B cell (primary cell): ENCODE results near the gene HDGF. TPM values are rescaled to one million over a fixed set of nuclear protein-coding genes. Genes with fewer than 3 reads are reported as not detected.

Source experiments
- ATAC-seq: fragments of 200-7000 bp; cut with Tn5 transposase; one replicate; pipeline ENCODE4 v1.10.0; 2021; ENCODE audit warnings: low read depth, mild to moderate bottlenecking, moderate number of reproducible peaks, moderate library complexity
- CTCF ChIA-PET: fragments of 350-600 bp; sonication (Branson Sonifier 250); formaldehyde crosslinking; loops from one replicate; lab custom pipeline; 2021; ENCODE audit warnings: antibody characterized with exemption, inconsistent platforms; lab: Charles Lee
- POLR2A ChIA-PET: fragments of 350-600 bp; sonication (Branson Sonifier 250); formaldehyde crosslinking; loops from one replicate; lab custom pipeline; 2021; ENCODE audit warnings: antibody characterized with exemption; lab: Charles Lee
- DNase-seq: peaks from one replicate; pipeline ENCODE4 v3.0.0; 2013
- H2AFZ ChIP-seq: 2 replicates; pipeline ENCODE4 v1.6.1; 2012; ENCODE audit warnings: mild to moderate bottlenecking, low read depth, low read length; ENCODE audit not compliant: insufficient read depth, poor library complexity, severe bottlenecking
- H3K27ac ChIP-seq, 2 donors: 1 replicate in 1 of 2; 2 replicates in 1 of 2; pipeline ENCODE4 v1.5.1; 2012 to 2013; ENCODE audit warnings: low read length in 2 of 2, mild to moderate bottlenecking in 2 of 2, moderate library complexity in 1 of 2
- H3K27me3 ChIP-seq, 4 experiments: fragments of 200-600 bp in 1 of 4; sonication (generic) in 1 of 4; replicated peaks in 1 of 4; 1 replicate in 2 of 4; 2 replicates in 2 of 4; pipeline versions ENCODE4 v1.6.1 to v1.7.0; 2013 to 2016; ENCODE audit warnings: low read length in 3 of 4, mild to moderate bottlenecking in 2 of 4, mixed read lengths in 1 of 4, moderate library complexity in 1 of 4; ENCODE audit not compliant: insufficient read depth in 4 of 4, control insufficient read depth in 3 of 4; ENCODE audit errors: control extremely low read depth in 1 of 4
- H3K36me3 ChIP-seq, 2 experiments: replicated peaks in 1 of 2; 1 replicate in 1 of 2; 2 replicates in 1 of 2; pipeline versions ENCODE4 v1.6.1 to v1.7.1; 2013; ENCODE audit warnings: low read length in 1 of 2; ENCODE audit not compliant: insufficient read depth in 2 of 2, control insufficient read depth in 1 of 2; ENCODE audit errors: control extremely low read depth in 1 of 2, extremely low read depth in 1 of 2
- H3K4me1 ChIP-seq, 2 donors: fragments of 200-600 bp in 1 of 2; sonication (generic) in 1 of 2; 1 replicate in 1 of 2; 2 replicates in 1 of 2; pipeline versions ENCODE4 v1.5.1 to v1.6.1; 2013 to 2017; ENCODE audit warnings: low read length in 2 of 2; ENCODE audit not compliant: control insufficient read depth in 2 of 2, insufficient read depth in 2 of 2
- H3K4me2 ChIP-seq: replicated peaks from 2 replicates; pipeline ENCODE3; 2012; ENCODE audit warnings: mild to moderate bottlenecking, low read depth, low read length; ENCODE audit not compliant: poor library complexity, severe bottlenecking
- H3K4me3 ChIP-seq, 5 experiments: fragments of 200-600 bp in 1 of 5; sonication (generic) in 1 of 5; 1 replicate in 3 of 5; 2 replicates in 2 of 5; pipeline versions ENCODE4 v1.5.1 to v1.7.0; 2011 to 2016; ENCODE audit warnings: low read length in 4 of 5, mild to moderate bottlenecking in 4 of 5, low read depth in 2 of 5, control low read depth in 1 of 5, moderate library complexity in 1 of 5; ENCODE audit not compliant: insufficient read depth in 1 of 5; ENCODE audit errors: control extremely low read depth in 1 of 5, extremely low read depth in 1 of 5
- H3K79me2 ChIP-seq: fragments of 200-600 bp; sonication (generic); one replicate; pipeline ENCODE4 v1.6.0; 2016; ENCODE audit warnings: low read length; ENCODE audit not compliant: control insufficient read depth, insufficient read depth
- H3K9ac ChIP-seq: fragments of 200-600 bp; sonication (generic); 2 replicates; pipeline ENCODE4 v1.6.1; 2017; ENCODE audit warnings: mild to moderate bottlenecking, low read length, moderate library complexity
- H3K9me3 ChIP-seq, 3 donors: one replicate each; pipeline versions ENCODE4 v1.6.1 to v1.7.1; 2013; ENCODE audit warnings: low read length in 2 of 3; ENCODE audit not compliant: control insufficient read depth in 2 of 3, insufficient read depth in 1 of 3; ENCODE audit errors: control extremely low read depth in 1 of 3
- H4K20me1 ChIP-seq: 2 replicates; pipeline ENCODE4 v1.6.0; 2012; ENCODE audit warnings: mild to moderate bottlenecking, low read length; ENCODE audit not compliant: insufficient read depth, control insufficient read depth, poor library complexity, severe bottlenecking
- H3K27ac Mint-ChIP-seq: one replicate; pipeline ENCODE4 v1.8.0; 2021; ENCODE audit warnings: mixed read lengths
- H3K27me3 Mint-ChIP-seq: one replicate; pipeline ENCODE4 v1.8.0; 2021; ENCODE audit warnings: mixed read lengths
- H3K4me1 Mint-ChIP-seq: one replicate; pipeline ENCODE4 v1.8.0; 2021; ENCODE audit warnings: mixed read lengths
- H3K4me3 Mint-ChIP-seq: one replicate; pipeline ENCODE4 v1.8.0; 2021; ENCODE audit warnings: mixed read lengths
- H3K9me3 Mint-ChIP-seq: one replicate; pipeline ENCODE4 v1.8.0; 2022; ENCODE audit warnings: mixed read lengths; ENCODE audit not compliant: insufficient read depth
- EZH2 ChIP-seq: IDR thresholded peaks from 2 replicates; pipeline ENCODE4 v1.6.1; 2012; ENCODE audit warnings: borderline replicate concordance, low read depth, mild to moderate bottlenecking, moderate library complexity, low read length; ENCODE audit not compliant: insufficient read depth, poor library complexity, severe bottlenecking
- WGBS: methylation state at CpG from one replicate; pipeline ENCODE4 v1.1.5; 2013; ENCODE audit warnings: missing lambda C conversion rate; ENCODE audit not compliant: insufficient coverage; 5-methylcytosine and 5-hydroxymethylcytosine counted together
- intact Hi-C: fragments of 100-400 bp; cut with micrococcal nuclease; formaldehyde crosslinking; loops from one replicate; pipeline ENCODE4 v1.10.0; 2022
- polyA plus RNA-seq: library from polyadenylated mRNA; depleted of rRNA; stranded (reverse); fragments of >200 nt; gene quantifications from 2 replicates; pipeline ENCODE4 v1.2.3, GENCODE V29; 2012
- total RNA-seq, 2 donors: library from RNA; stranded (reverse); fragments of 120-200 nt in 1 of 2; gene quantifications; 1 replicate in 1 of 2; 2 replicates in 1 of 2; pipeline versions ENCODE4 v1.2.3 to v1.2.4, GENCODE V29; 2013 to 2022
- TF ChIP-seq, protein P1 (sequence below): fragments of 200-600 bp; IDR thresholded peaks from one replicate; pipeline ENCODE4 v1.8.0; 2022; ENCODE audit warnings: antibody characterized with exemption, mild to moderate bottlenecking

Gene HDGF
- total and polyA plus RNA-seq, 2 donors (not counting 1 experiment from before 2014, with no cell fraction given), result 40.3 to 89.9 TPM

DNA sequence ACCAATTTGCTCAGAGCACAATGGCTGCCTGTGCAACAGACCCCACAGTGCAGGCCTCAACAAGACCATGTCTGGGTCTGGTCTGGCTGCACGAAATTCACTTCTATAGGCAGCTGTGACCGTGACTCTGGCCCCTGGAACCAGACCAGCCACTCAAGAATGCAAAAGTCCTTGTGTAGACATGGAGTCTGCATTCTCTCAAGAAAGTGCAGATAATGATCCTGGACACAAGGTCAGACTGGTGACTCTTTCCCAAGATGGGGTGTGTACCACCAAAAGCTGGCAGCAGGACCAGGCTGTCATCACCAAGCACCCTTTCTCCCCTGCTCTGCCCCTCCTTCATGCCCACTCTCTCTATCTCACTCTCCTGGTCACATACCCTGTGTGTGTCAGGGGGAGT, 30.3 kb downstream of the HDGF start:
- Histone ChIP-seq H3K27me3 (no peaks in the 10 kb centered on the region), H3K36me3 (peaks cover 0 to 48% of the 10 kb centered on the region in 2 experiments), H2AFZ (no peak overlapping the region), H3K79me2 (peaks cover 42% of the 10 kb centered on the region), H3K4me3 (no peak overlapping the region), H3K4me2 (no peak overlapping the region), H3K9ac (no peak overlapping the region), H3K4me1 (peaks cover 18 to 19% of the 10 kb centered on the region in 2 donors), H3K27ac (no peak overlapping the region), H4K20me1 (peaks cover 59% of the 10 kb centered on the region), H3K9me3 (no peaks in the 10 kb centered on the region)
- H3K9me3 Mint-ChIP-seq, result no peaks in the 10 kb centered on the region
- no peak for DNase-seq
- no peak for ATAC-seq
- no peaks in the 10 kb centered on the region for H3K27me3 Mint-ChIP-seq
- TF ChIP-seq, protein P1, sequence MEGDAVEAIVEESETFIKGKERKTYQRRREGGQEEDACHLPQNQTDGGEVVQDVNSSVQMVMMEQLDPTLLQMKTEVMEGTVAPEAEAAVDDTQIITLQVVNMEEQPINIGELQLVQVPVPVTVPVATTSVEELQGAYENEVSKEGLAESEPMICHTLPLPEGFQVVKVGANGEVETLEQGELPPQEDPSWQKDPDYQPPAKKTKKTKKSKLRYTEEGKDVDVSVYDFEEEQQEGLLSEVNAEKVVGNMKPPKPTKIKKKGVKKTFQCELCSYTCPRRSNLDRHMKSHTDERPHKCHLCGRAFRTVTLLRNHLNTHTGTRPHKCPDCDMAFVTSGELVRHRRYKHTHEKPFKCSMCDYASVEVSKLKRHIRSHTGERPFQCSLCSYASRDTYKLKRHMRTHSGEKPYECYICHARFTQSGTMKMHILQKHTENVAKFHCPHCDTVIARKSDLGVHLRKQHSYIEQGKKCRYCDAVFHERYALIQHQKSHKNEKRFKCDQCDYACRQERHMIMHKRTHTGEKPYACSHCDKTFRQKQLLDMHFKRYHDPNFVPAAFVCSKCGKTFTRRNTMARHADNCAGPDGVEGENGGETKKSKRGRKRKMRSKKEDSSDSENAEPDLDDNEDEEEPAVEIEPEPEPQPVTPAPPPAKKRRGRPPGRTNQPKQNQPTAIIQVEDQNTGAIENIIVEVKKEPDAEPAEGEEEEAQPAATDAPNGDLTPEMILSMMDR, result no peak
- no peak for TF ChIP-seq EZH2
- intact Hi-C loops, result no loop called here
- POLR2A ChIA-PET, result no interaction called here
- H3K4me1 Mint-ChIP-seq, result peaks cover 13% of the 10 kb centered on the region
- no peak overlapping the region for H3K4me3 Mint-ChIP-seq
- CTCF ChIA-PET, result interaction anchor here (1.0 to 9.5 kb wide), 4 partner anchors 15 to 36 kb away, joined by 3 to 245 read pairs (median 4); partner anchors contain the start of gene CRABP2
- no peak overlapping the region for H3K27ac Mint-ChIP-seq
- WGBS, result 100% methylated on average over 2 of the region's 2 CpGs

DNA sequence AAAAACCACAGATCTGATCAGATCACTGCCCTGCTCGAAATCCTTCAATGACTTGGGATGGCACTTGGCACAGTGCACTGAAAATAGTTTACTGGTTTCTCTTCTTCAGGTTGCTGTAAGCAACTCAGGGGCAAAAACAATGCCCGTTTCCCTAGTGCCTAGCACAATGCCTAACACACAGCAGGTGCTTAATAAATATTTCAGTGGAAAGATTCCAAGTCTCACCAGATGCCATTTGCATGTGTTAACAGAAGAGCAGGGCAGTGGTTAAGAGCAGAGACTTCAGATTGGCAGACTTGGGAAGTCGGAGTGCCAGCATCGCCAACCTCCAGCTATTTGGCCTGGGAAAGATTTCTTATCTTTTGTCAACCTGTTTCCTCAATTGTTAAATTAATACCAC, 34.1 kb downstream of the HDGF start:
- Histone ChIP-seq H4K20me1 (peaks cover 21% of the 10 kb centered on the region), H3K4me3 (no peak overlapping the region), H3K27me3 (no peaks in the 10 kb centered on the region), H3K9me3 (no peaks in the 10 kb centered on the region), H3K79me2 (peaks cover 7% of the 10 kb centered on the region), H2AFZ (no peak overlapping the region), H3K9ac (no peak overlapping the region), H3K4me2 (no peak overlapping the region), H3K36me3 (peaks cover 0 to 25% of the 10 kb centered on the region in 2 experiments), H3K4me1 (no peaks in the 10 kb centered on the region), H3K27ac (no peak overlapping the region)
- DNase-seq (no peak), ATAC-seq (no peak)
- H3K4me1 Mint-ChIP-seq, result peaks cover 2% of the 10 kb centered on the region
- 86% methylated on average over 1 of the region's 4 CpGs for WGBS
- intact Hi-C loops, result no loop called here
- H3K27me3 Mint-ChIP-seq, result no peaks in the 10 kb centered on the region
- H3K4me3 Mint-ChIP-seq, result no peak overlapping the region
- TF ChIP-seq, protein P1, result no peak
- no peak for TF ChIP-seq EZH2
- CTCF ChIA-PET, result interaction anchor here (0.8 to 1.3 kb wide), 4 partner anchors 9 to 42 kb away, joined by 3 to 4 read pairs (median 3); no protein-coding TSS in a partner anchor
- H3K27ac Mint-ChIP-seq, result no peak overlapping the region
- H3K9me3 Mint-ChIP-seq, result no peaks in the 10 kb centered on the region
- POLR2A ChIA-PET, result no interaction called here
